Measurements from ENCODE around the gene LRRIQ4.

GRCh38 chr3:169792359-169792758, 20.3 kb upstream of the LRRIQ4 start:
- no peak for TF ChIP-seq ZBTB7A (tag by site-specific recombination; IDR thresholded peaks at IDR 0.05; ENCODE audit: low read depth)
- no peak for TF ChIP-seq ZNF449 (tag by site-specific recombination; IDR thresholded peaks at IDR 0.05)
- no peak for TF ChIP-seq CTCF (tag by site-specific recombination; IDR thresholded peaks at IDR 0.05)
- no peak for TF ChIP-seq ZBTB26 (tag by site-specific recombination; optimal IDR thresholded peaks at IDR 0.05)
- TF ChIP-seq ZNF777 (tag by site-specific recombination; IDR thresholded peaks at IDR 0.05; ENCODE audit: borderline replicate concordance) = no peak
- TF ChIP-seq ZNF19 (tag by site-specific recombination; IDR thresholded peaks at IDR 0.05; ENCODE audit: low read depth) = no peak
- TF ChIP-seq ZBTB20 (tag by site-specific recombination; IDR thresholded peaks at IDR 0.05) = no peak
- TF ChIP-seq ZNF335 (tag by site-specific recombination; conservative IDR thresholded peaks at IDR 0.05) = no peak
- TF ChIP-seq ZNF202 (tag by site-specific recombination; IDR thresholded peaks at IDR 0.05; ENCODE audit: borderline replicate concordance) = no peak
- TF ChIP-seq ZNF146 (tag by site-specific recombination; IDR thresholded peaks at IDR 0.05) = no peak
- TF ChIP-seq ZNF707 (tag by site-specific recombination; IDR thresholded peaks at IDR 0.05) = no peak
- TF ChIP-seq ZNF639 (tag by site-specific recombination; IDR thresholded peaks at IDR 0.05) = no peak
- no peak for TF ChIP-seq ZBTB11 (tag by site-specific recombination; conservative IDR thresholded peaks at IDR 0.05; ENCODE audit: low read depth)
- no peak for TF ChIP-seq ZBTB8A (tag by site-specific recombination; IDR thresholded peaks at IDR 0.05)

Data from HEK293 (cell line).